Colonic mucosa (tissue), 4 donors: ENCODE measurements around the gene RTP1. TPM values are rescaled to one million over a fixed set of nuclear protein-coding genes. Genes with fewer than 3 reads are reported as not detected.

Source experiments
- DNase-seq: peaks from one replicate; pipeline ENCODE4 v3.0.0-alpha.2; 2020
- H3K27ac ChIP-seq: fragments of 200-600 bp; one replicate; pipeline ENCODE4 v1.8.0; 2021
- H3K27me3 ChIP-seq: fragments of 200-600 bp; one replicate; pipeline ENCODE4 v1.8.0; 2021
- H3K36me3 ChIP-seq: fragments of 200-600 bp; one replicate; pipeline ENCODE4 v1.8.0; 2021
- H3K4me1 ChIP-seq: fragments of 200-600 bp; one replicate; pipeline ENCODE4 v1.8.0; 2021; ENCODE audit warnings: mild to moderate bottlenecking
- H3K4me3 ChIP-seq: fragments of 200-600 bp; one replicate; pipeline ENCODE4 v1.8.0; 2021
- H3K9ac ChIP-seq, 2 donors: one replicate each; pipeline ENCODE4 v1.7.0; 2013; ENCODE audit warnings: control low read depth in 2 of 2, low read depth in 2 of 2, low read length in 2 of 2
- H3K9me3 ChIP-seq: fragments of 200-600 bp; one replicate; pipeline ENCODE4 v1.8.0; 2021
- CTCF ChIP-seq: fragments of 200-600 bp; IDR thresholded peaks from one replicate; pipeline ENCODE4 v1.8.0; 2022; ENCODE audit warnings: antibody characterized with exemption, mild to moderate bottlenecking
- intact Hi-C: fragments of 100-400 bp; cut with DNase I; formaldehyde crosslinking; loops from one replicate; pipeline ENCODE4 v1.14.1; 2022
- total RNA-seq, 2 donors: library from RNA; stranded (reverse); fragmentation: NEBNext Ultra II Directional in 1 of 2; extraction: Animal tissue kit (Norgen Biotek cat#: 25700) in 1 of 2; gene quantifications; one replicate each; pipeline ENCODE4 v1.2.1, GENCODE V29; 2021
- donor health status: healthy.
- donor health status: DM: no; HTN: no; CAD: no.
- donor health status: DM: no; HTN: no; CAD: no.

RTP1 gene
- not detected for total RNA-seq

- Histone ChIP-seq H3K4me3 (no peak within 1 kb of the TSS), H3K36me3 (no peaks in the 10 kb centered on the region), H3K27me3 (no peaks in the 10 kb centered on the region), H3K9me3 (no peaks in the 10 kb centered on the region), H3K4me1 (no peaks in the 10 kb centered on the region), H3K9ac (no peak within 1 kb of the TSS), H3K27ac (no peak within 1 kb of the TSS)
- no peak for DNase-seq
- intact Hi-C loops, result no loop called here
- TF ChIP-seq CTCF, result no peak
Measured at GRCh38 chr3:187197335-187197649, at the start of gene RTP1. Gene RTP1 (plus strand): TSS chr3:187197486. CDS start chr3:187197516, 30 bp downstream.

- intact Hi-C loops, result no loop called here
- no peaks in the 10 kb centered on the region for H3K9me3 ChIP-seq
- no peak for TF ChIP-seq CTCF
Measured at GRCh38 chr3:187150186-187150585, 47.1 kb upstream of the RTP1 start.

GRCh38 chr3:187150599-187150998 is 46.7 kb upstream of the RTP1 start:
- intact Hi-C loops, result no loop called here
- no peak for TF ChIP-seq CTCF
- no peaks in the 10 kb centered on the region for H3K4me1 ChIP-seq
- H3K27ac ChIP-seq, result no peak overlapping the region
- no peak overlapping the region for H3K9ac ChIP-seq
- H3K27me3 ChIP-seq, result no peaks in the 10 kb centered on the region
- no peaks in the 10 kb centered on the region for H3K36me3 ChIP-seq
- H3K9me3 ChIP-seq, result no peaks in the 10 kb centered on the region
- peak; percentile 34 for DNase-seq
- H3K4me3 ChIP-seq, result no peak overlapping the region

More at GRCh38 chr3:187150186-187150585, 47.1 kb upstream of the RTP1 start:
- DNase-seq, result no peak
- Histone ChIP-seq H3K4me1 (no peaks in the 10 kb centered on the region), H3K27me3 (no peaks in the 10 kb centered on the region), H3K4me3 (no peak overlapping the region), H3K36me3 (no peaks in the 10 kb centered on the region), H3K9ac (no peak overlapping the region), H3K27ac (no peak overlapping the region)

GRCh38 chr3:187161556-187161955 is 35.7 kb upstream of the RTP1 start:
- Histone ChIP-seq H3K9ac (no peak overlapping the region), H3K27ac (no peak overlapping the region), H3K36me3 (no peaks in the 10 kb centered on the region), H3K9me3 (no peaks in the 10 kb centered on the region), H3K27me3 (no peaks in the 10 kb centered on the region), H3K4me3 (no peak overlapping the region), H3K4me1 (no peaks in the 10 kb centered on the region)
- DNase-seq, result no peak
- intact Hi-C loops, result loop anchor here (5.0 kb wide), 1 partner anchor 309 kb away; no protein-coding TSS in a partner anchor
- TF ChIP-seq CTCF, result no peak

- H3K27me3 ChIP-seq, result no peaks in the 10 kb centered on the region
- intact Hi-C loops, result loop anchor here (5.0 kb wide), 1 partner anchor 310 kb away; no protein-coding TSS in a partner anchor
- H3K4me1 ChIP-seq, result no peaks in the 10 kb centered on the region
- no peak for DNase-seq
- TF ChIP-seq CTCF, result no peak
- no peaks in the 10 kb centered on the region for H3K36me3 ChIP-seq
- no peak overlapping the region for H3K4me3 ChIP-seq
- H3K9me3 ChIP-seq, result no peaks in the 10 kb centered on the region
- H3K27ac ChIP-seq, result no peak overlapping the region
- no peak overlapping the region for H3K9ac ChIP-seq
Measured at GRCh38 chr3:187162265-187162953, 34.9 kb upstream of the RTP1 start.
